ENCODE results near the gene BOD1L1.

BOD1L1 gene

GRCh38 chr4:13542577-13543031 is 84.9 kb downstream of the BOD1L1 start:
- Histone ChIP-seq H3K9me3 (ENCODE audit: insufficient read depth, low read depth, low read length) (peaks cover 10% of the 10 kb centered on the region; the same call in 1 of the 2 replicates), H3K27me3 (ENCODE audit: insufficient read depth, low read length) (peaks cover 100% of the 10 kb centered on the region), H3K4me3 (ENCODE audit: low read length) (no peak overlapping the region), H3K36me3 (ENCODE audit: insufficient read depth, low read depth, low read length) (no peaks in the 10 kb centered on the region), H3K27ac (ENCODE audit: low read length) (no peak overlapping the region), H3K9ac (ENCODE audit: low read depth, low read length) (no peak overlapping the region), H3K4me1 (ENCODE audit: insufficient read depth, low read length) (peaks cover 9% of the 10 kb centered on the region; the same call in 1 of the 2 replicates)

GRCh38 chr4:13541720-13542576 is 85.6 kb downstream of the BOD1L1 start:
- H3K4me3 ChIP-seq (ENCODE audit: low read length), result peak overlapping the region; percentile 7; the same call in 1 of the 2 replicates

GRCh38 chr4:13541176-13541604 is 86.3 kb downstream of the BOD1L1 start:
- Histone ChIP-seq H3K9ac (ENCODE audit: low read depth, low read length) (no peak overlapping the region), H3K4me1 (ENCODE audit: insufficient read depth, low read length) (peaks cover 3% of the 10 kb centered on the region; the same call in 1 of the 2 replicates), H3K27me3 (ENCODE audit: insufficient read depth, low read length) (peaks cover 100% of the 10 kb centered on the region), H3K36me3 (ENCODE audit: insufficient read depth, low read depth, low read length) (no peaks in the 10 kb centered on the region), H3K27ac (ENCODE audit: low read length) (no peak overlapping the region), H3K9me3 (ENCODE audit: insufficient read depth, low read depth, low read length) (peaks cover 24% of the 10 kb centered on the region; the same call in 1 of the 2 replicates), H3K4me3 (ENCODE audit: low read length) (no peak overlapping the region)

More at GRCh38 chr4:13541720-13542576, 85.6 kb downstream of the BOD1L1 start:
- Histone ChIP-seq H3K4me1 (ENCODE audit: insufficient read depth, low read length) (peaks cover 9% of the 10 kb centered on the region; the same call in 1 of the 2 replicates), H3K27me3 (ENCODE audit: insufficient read depth, low read length) (peaks cover 100% of the 10 kb centered on the region), H3K9ac (ENCODE audit: low read depth, low read length) (no peak overlapping the region), H3K27ac (ENCODE audit: low read length) (no peak overlapping the region), H3K9me3 (ENCODE audit: insufficient read depth, low read depth, low read length) (peaks cover 16% of the 10 kb centered on the region; the same call in 1 of the 2 replicates), H3K36me3 (ENCODE audit: insufficient read depth, low read depth, low read length) (no peaks in the 10 kb centered on the region)

GRCh38 chr4:13540446-13541175 is 86.9 kb downstream of the BOD1L1 start:
- no peaks in the 10 kb centered on the region for H3K36me3 ChIP-seq (ENCODE audit: insufficient read depth, low read depth, low read length)
- peaks cover 3% of the 10 kb centered on the region; the same call in 1 of the 2 replicates for H3K4me1 ChIP-seq (ENCODE audit: insufficient read depth, low read length)
- H3K9ac ChIP-seq (ENCODE audit: low read depth, low read length), result no peak overlapping the region
- no peak overlapping the region for H3K4me3 ChIP-seq (ENCODE audit: low read length)
- H3K27me3 ChIP-seq (ENCODE audit: insufficient read depth, low read length), result peaks cover 100% of the 10 kb centered on the region
- no peak overlapping the region for H3K27ac ChIP-seq (ENCODE audit: low read length)
- H3K9me3 ChIP-seq (ENCODE audit: insufficient read depth, low read depth, low read length), result peaks cover 27% of the 10 kb centered on the region; the same call in 1 of the 2 replicates

GRCh38 chr4:13539619-13540445 is 87.7 kb downstream of the BOD1L1 start:
- peaks cover 27% of the 10 kb centered on the region; the same call in 1 of the 2 replicates for H3K9me3 ChIP-seq (ENCODE audit: insufficient read depth, low read depth, low read length)
- no peak overlapping the region for H3K27ac ChIP-seq (ENCODE audit: low read length)
- H3K27me3 ChIP-seq (ENCODE audit: insufficient read depth, low read length), result peaks cover 100% of the 10 kb centered on the region
- H3K9ac ChIP-seq (ENCODE audit: low read depth, low read length), result no peak overlapping the region
- H3K4me1 ChIP-seq (ENCODE audit: insufficient read depth, low read length), result peaks cover 3% of the 10 kb centered on the region; the same call in 1 of the 2 replicates
- H3K4me3 ChIP-seq (ENCODE audit: low read length), result no peak overlapping the region
- H3K36me3 ChIP-seq (ENCODE audit: insufficient read depth, low read depth, low read length), result no peaks in the 10 kb centered on the region

- Histone ChIP-seq H3K4me1 (ENCODE audit: insufficient read depth, low read length) (peaks cover 7% of the 10 kb centered on the region; the same call in 1 of the 2 replicates), H3K36me3 (ENCODE audit: insufficient read depth, low read depth, low read length) (no peaks in the 10 kb centered on the region), H3K27ac (ENCODE audit: low read length) (no peak overlapping the region), H3K9ac (ENCODE audit: low read depth, low read length) (no peak overlapping the region), H3K27me3 (ENCODE audit: insufficient read depth, low read length) (peaks cover 100% of the 10 kb centered on the region), H3K9me3 (ENCODE audit: insufficient read depth, low read depth, low read length) (peaks cover 27% of the 10 kb centered on the region; the same call in 1 of the 2 replicates), H3K4me3 (ENCODE audit: low read length) (no peak overlapping the region)
Observed at GRCh38 chr4:13539047-13539618, 88.4 kb downstream of the BOD1L1 start.

GRCh38 chr4:13538427-13538973 is 89.0 kb downstream of the BOD1L1 start:
- Histone ChIP-seq H3K27ac (ENCODE audit: low read length) (no peak overlapping the region), H3K9ac (ENCODE audit: low read depth, low read length) (no peak overlapping the region), H3K4me3 (ENCODE audit: low read length) (no peak overlapping the region), H3K27me3 (ENCODE audit: insufficient read depth, low read length) (peaks cover 100% of the 10 kb centered on the region), H3K36me3 (ENCODE audit: insufficient read depth, low read depth, low read length) (no peaks in the 10 kb centered on the region), H3K9me3 (ENCODE audit: insufficient read depth, low read depth, low read length) (peaks cover 27% of the 10 kb centered on the region; the same call in 1 of the 2 replicates), H3K4me1 (ENCODE audit: insufficient read depth, low read length) (peaks cover 10% of the 10 kb centered on the region; the same call in 1 of the 2 replicates)

GRCh38 chr4:13537832-13538177 is 89.7 kb downstream of the BOD1L1 start:
- H3K9ac ChIP-seq (ENCODE audit: low read depth, low read length), result no peak overlapping the region
- no peak overlapping the region for H3K4me3 ChIP-seq (ENCODE audit: low read length)
- peaks cover 27% of the 10 kb centered on the region; the same call in 1 of the 2 replicates for H3K9me3 ChIP-seq (ENCODE audit: insufficient read depth, low read depth, low read length)
- H3K27ac ChIP-seq (ENCODE audit: low read length), result no peak overlapping the region
- H3K36me3 ChIP-seq (ENCODE audit: insufficient read depth, low read depth, low read length), result no peaks in the 10 kb centered on the region
- H3K27me3 ChIP-seq (ENCODE audit: insufficient read depth, low read length), result peaks cover 100% of the 10 kb centered on the region
- peaks cover 10% of the 10 kb centered on the region; the same call in 1 of the 2 replicates for H3K4me1 ChIP-seq (ENCODE audit: insufficient read depth, low read length)

- H3K9me3 ChIP-seq (ENCODE audit: insufficient read depth, low read depth, low read length), result peaks cover 27% of the 10 kb centered on the region; the same call in 1 of the 2 replicates
- H3K9ac ChIP-seq (ENCODE audit: low read depth, low read length), result no peak overlapping the region
- no peak overlapping the region for H3K4me3 ChIP-seq (ENCODE audit: low read length)
- H3K4me1 ChIP-seq (ENCODE audit: insufficient read depth, low read length), result peaks cover 13% of the 10 kb centered on the region; the same call in 1 of the 2 replicates
- H3K36me3 ChIP-seq (ENCODE audit: insufficient read depth, low read depth, low read length), result no peaks in the 10 kb centered on the region
- peaks cover 100% of the 10 kb centered on the region for H3K27me3 ChIP-seq (ENCODE audit: insufficient read depth, low read length)
- no peak overlapping the region for H3K27ac ChIP-seq (ENCODE audit: low read length)
Observed at GRCh38 chr4:13537011-13537831, 90.3 kb downstream of the BOD1L1 start.

GRCh38 chr4:13536607-13537006 is 90.9 kb downstream of the BOD1L1 start:
- Histone ChIP-seq H3K9ac (ENCODE audit: low read depth, low read length) (no peak overlapping the region), H3K27ac (ENCODE audit: low read length) (no peak overlapping the region), H3K4me1 (ENCODE audit: insufficient read depth, low read length) (peaks cover 15% of the 10 kb centered on the region; the same call in 1 of the 2 replicates), H3K4me3 (ENCODE audit: low read length) (no peak overlapping the region), H3K9me3 (ENCODE audit: insufficient read depth, low read depth, low read length) (peaks cover 27% of the 10 kb centered on the region; the same call in 1 of the 2 replicates), H3K36me3 (ENCODE audit: insufficient read depth, low read depth, low read length) (no peaks in the 10 kb centered on the region), H3K27me3 (ENCODE audit: insufficient read depth, low read length) (peaks cover 100% of the 10 kb centered on the region)
